Fibroblast of skin of abdomen (primary cell): ENCODE measurements around the gene PLA2G2D.
"Not testable (repeated sequence)": the region's sequence is repeated elsewhere in the genome, so short reads cannot be mapped to it uniquely, and the experiment has no call there.

ENCODE experiments used
- DNase-seq: peaks from one replicate; pipeline ENCODE4 v3.0.0-alpha.2; 2013

The PLA2G2D gene

GRCh38 chr1:20142001-20142710, 22.8 kb upstream of the PLA2G2D start:
- no peak for DNase-seq

- no peak for DNase-seq
Observed at GRCh38 chr1:20141466-20141865, 22.1 kb upstream of the PLA2G2D start.

- no peak for DNase-seq
Observed at GRCh38 chr1:20141001-20141400, 21.7 kb upstream of the PLA2G2D start.

DNA sequence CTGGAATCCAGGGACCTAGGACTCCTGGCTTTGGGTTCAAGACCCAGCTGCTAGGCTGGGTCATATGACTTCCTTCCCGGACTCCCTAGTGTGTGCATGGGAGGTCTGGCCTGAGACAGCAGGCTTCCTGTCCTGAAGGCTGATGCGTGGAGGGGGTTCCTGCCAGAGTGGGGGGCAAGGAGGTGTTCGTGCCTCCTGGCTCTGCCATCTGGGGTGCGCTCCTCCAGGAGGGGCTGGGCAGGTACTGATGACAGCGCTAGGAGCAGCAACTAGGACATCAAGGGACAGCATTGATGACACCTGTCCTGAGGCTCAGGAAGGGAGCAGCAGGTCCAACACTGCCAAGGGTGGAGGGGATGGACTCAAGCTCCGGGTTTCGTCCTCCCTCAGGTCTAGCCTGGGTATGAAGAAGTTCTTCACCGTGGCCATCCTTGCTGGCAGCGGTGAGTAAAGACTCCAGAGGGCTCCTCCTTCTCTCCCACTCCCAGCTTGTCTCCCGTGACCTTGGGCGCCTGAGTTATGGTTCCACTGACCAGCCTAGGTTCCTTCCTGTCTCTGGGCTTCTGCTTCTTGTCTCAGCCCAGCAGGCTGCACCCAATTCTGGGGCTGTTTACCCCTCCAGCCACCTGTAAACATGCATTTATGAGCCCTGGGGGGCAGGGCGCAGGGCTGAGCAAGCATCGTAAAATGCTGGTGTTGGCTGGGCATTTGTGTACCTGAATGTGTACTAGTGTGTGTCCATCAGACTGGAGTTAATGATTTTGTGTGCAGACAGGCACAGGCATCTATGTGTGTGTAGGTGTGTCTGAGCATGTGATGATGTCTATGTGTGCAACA, 20.7 kb upstream of the PLA2G2D start:
- no peak for DNase-seq

- no peak for DNase-seq
Observed at GRCh38 chr1:20138961-20139550, 19.7 kb upstream of the PLA2G2D start, which contains the start of gene PLA2G2F. PLA2G2F (plus strand) TSS chr1:20139323; CDS start chr1:20139428, 105 bp downstream.

- DNase-seq: no peak
Observed at GRCh38 chr1:20138346-20138745, 19.0 kb upstream of the PLA2G2D start.

DNA sequence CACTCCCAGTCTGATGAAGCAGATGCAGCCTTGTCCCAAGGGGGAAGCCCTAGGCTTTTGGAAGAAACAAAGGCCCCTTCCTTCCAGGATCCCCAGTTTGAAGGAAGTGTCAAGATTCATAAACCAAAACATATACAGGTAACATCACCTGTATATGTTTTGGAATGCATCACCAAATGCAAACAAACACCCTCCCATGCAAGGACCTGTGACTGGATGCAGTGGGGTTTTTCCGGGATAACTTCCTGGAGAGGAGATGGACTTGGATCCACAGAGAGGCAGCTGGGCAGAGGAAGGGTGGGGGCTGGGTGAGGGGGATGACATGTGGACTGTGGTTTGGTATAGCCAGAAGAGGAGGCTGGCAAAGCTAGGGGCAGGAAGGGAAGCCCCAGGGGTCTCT, 18.3 kb upstream of the PLA2G2D start:
- DNase-seq: no peak

DNA sequence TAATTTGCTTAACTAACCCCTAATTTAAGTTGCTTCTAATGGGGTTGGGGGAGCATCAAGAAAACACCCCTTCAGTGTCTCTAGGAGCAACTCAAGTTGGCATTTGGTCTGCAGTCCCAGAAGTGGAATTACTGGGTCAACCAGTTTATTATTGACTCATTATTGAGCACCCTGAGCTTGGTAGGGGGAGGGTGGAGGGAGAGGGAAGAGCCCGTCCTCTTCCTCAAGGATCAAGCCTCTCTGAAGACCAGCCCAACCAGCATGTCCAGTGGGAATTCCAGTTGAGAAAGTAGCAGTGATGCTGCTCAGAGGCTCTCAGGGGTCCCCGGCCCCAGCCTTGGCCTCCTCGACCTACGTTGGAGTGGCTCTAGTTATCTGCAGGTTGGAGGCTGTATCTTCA, 17.7 kb upstream of the PLA2G2D start:
- DNase-seq: no peak

DNA sequence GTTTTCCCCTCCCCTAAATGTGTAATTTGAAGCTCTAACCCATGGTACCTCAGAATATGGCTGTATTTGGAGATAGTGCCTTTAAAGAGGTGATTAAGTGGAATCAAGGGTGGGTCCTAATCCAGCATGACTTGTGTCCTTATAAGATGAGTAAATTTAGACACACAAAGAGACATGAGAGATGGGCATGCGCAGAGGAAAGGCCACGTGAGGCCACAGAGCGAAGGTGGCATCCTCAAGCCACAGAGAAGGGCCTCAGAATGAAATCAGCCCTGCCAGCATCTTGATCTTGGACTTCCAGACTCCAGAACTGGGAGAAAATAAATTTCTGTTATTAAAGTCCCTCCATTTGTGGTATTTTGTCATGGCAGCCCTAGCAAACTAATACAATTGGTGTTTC, 16.9 kb upstream of the PLA2G2D start:
- no peak for DNase-seq

DNA sequence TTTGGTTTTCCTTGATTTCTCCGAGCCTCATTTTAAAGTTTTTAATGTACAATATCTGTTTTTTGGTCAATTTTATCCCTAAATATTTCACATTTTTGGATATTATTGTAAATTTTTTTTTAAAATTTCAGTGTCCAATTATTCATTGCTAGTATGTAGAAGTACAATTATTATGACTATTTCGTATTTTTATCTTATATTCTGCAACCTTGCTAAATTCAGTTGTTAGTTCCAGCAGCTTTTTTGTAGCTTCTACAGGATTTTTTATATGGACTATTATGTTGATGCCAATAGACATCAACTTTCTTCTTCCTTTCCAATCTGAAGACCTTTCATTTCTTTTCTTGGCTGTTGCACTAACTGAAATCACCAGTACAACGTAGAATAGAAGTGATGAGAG, 15.7 kb upstream of the PLA2G2D start:
- no peak for DNase-seq

- not testable (repeated sequence) for DNase-seq
Observed at GRCh38 chr1:20130518-20130917, 11.2 kb upstream of the PLA2G2D start.

GRCh38 chr1:20126806-20127440, 7.6 kb upstream of the PLA2G2D start:
- DNase-seq: no peak

DNA sequence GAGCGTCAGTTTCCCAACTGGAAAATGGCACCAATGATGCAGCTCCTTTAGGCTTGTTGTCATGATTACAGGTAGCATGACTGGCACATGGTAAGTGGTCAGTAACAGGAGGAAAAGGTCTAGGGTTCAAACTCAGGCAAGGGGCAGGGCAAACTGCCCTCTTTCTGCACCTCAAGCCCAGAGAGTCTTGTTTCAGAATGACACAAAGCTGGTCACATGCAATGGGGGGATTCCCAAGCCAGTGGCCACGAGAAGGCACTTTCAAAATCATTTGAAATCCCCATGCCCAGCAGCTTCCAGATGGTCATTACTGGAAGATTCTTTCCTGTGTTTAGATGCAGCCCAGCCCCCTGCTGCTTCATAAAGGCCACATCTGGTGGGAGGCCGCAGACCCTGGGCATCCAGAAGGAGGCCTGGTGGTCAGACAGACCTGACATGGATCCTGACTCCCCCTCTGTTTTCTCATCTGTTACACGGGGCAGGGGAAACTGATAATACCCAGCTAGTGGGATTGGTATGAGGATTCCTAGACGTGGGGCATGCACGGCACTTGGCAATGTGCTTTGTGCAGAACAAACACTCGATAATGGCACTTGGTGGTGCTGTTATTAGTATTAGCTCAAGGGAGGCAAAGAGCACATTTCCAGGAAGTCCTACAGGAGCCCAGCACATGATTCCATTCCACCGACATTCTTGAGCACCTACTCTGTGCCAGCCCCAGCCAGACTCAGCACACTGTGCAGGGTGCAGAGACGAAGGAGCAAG, 6.9 kb upstream of the PLA2G2D start:
- no peak for DNase-seq

DNA sequence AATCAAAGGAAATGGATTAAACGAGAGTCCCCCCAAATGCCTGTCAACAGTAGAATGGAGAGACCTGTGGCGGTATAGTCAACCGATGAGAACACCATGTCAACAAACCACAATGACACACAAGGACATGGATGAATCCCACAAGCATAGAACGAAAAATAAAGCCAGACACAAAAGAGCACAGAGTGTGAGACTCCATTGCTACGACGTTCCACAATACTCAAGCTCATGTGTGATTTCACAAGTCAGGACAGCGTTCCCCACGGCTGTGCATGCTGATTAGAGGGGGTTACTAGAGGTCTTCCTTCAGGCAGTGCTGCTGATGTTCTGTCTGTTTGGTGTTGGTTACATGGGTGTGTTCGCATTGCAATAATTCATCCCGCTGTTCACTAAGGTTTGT, 5.8 kb upstream of the PLA2G2D start:
- no peak for DNase-seq

- DNase-seq: peak; percentile 75
Observed at GRCh38 chr1:20124456-20125057, 5.2 kb upstream of the PLA2G2D start.

DNA sequence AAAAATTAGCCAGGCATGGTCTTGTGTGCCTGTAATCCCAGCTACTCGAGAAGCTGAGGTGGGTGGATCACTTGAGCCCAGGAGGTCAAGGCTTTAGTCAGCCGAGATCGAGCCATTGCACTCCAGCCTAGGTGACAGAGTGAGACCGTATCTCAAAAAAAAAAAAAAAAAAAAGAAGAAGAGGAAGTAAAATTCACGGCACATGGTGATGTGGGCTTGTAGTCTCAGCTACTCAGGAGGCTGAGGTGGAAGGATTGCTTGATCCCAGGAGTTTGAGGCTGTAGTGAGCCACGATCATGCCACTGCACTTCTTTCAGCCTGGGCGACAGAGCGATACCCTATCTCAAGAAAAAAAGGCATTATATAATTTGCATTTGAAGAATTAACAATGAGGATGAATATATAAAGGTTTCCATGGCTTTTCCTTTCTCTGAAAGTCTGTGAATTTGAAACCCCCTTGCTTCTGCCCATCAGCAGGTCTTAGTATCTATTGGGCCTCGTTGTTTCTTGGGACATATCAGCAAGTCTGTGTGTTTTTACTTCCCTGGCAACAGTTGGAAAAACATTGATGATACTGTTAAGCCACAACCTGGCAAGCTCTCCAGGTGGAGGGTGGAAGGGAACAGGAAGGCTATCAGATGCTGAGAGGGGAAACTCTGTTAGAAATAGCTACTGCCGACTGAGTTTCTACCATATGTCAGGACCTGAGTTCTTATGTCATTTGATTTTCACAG, 4.6 kb upstream of the PLA2G2D start:
- DNase-seq: no peak

GRCh38 chr1:20120796-20121195, 1.5 kb upstream of the PLA2G2D start:
- DNase-seq: no peak

- no peak for DNase-seq
Observed at GRCh38 chr1:20117236-20117635, 2.1 kb downstream of the PLA2G2D start.

GRCh38 chr1:20115916-20116315, 3.4 kb downstream of the PLA2G2D start:
- no peak for DNase-seq

DNA sequence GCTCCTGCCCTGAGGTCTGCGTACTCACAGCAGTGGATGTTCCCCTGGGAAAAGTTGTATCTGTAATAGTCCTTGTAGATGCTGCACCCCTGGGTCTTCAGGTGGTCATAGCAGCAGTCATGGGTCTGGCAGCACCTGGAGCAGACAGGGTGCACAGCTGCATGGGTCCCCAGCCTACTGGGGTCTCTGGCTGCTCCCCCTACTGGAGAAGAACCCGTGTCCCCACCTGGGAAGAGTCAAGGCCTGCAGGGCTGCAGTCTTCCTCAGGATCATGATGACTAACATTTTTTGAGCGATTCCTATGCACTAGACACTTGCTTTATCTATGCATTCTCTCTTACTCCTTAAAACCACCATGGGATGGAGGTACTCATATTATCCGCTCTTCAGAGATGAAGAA, 3.9 kb downstream of the PLA2G2D start:
- no peak for DNase-seq

DNA sequence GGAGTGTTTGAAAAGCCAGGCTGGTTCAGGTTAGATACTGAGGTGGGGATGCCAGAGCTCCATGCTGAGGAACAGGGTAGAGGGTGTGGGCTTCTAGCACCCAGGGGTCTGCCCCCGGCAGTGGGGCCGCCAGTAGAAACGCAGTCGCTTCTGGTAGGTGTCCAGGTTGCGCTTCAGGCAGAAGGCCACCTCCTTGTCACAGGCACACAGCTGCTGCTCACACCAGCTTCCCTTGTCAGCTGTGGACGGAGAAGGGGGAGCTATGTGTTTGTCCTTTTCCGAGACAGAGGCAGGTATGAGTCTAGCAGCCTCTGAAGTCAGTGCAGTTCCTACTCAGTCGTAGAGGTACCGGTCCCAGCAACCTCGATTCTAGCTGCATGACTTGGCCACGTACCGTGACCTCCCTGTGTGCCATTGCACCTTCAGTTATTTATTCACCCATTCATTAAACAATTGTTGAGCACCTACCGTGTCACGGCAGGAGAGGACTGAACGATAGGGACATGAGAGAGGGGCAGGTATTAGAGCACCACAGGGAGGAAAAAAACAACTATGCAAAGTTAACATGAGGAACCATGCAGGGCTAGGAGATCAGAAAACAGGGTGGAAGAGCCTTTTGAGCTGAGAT, 5.2 kb downstream of the PLA2G2D start:
- no peak for DNase-seq
